Esophagus muscularis mucosa (tissue), 4 donors: ENCODE measurements around the gene ELOVL6. TPM values are rescaled to one million over a fixed set of nuclear protein-coding genes. Genes with fewer than 3 reads are reported as not detected.
A peak's percentile ranks its signal among the peaks of the same experiment; 100 is the strongest.

ENCODE experiments used
- DNase-seq: peaks from one replicate; pipeline ENCODE4 v3.0.0-alpha.2; 2017; ENCODE audit errors: extremely low spot score
- H3K27ac ChIP-seq, 4 donors: fragments of 200-600 bp; sonication (generic); replicated peaks in 1 of 4; 1 replicate in 3 of 4; 2 replicates in 1 of 4; pipeline ENCODE4 v1.5.1; 2016 to 2019; ENCODE audit warnings: mild to moderate bottlenecking in 1 of 4
- H3K27me3 ChIP-seq, 4 donors: fragments of 200-600 bp; sonication (generic); one replicate each; pipeline versions ENCODE4 v1.5.1 to v1.6.0; 2016 to 2019
- H3K36me3 ChIP-seq, 4 donors: fragments of 200-600 bp; sonication (generic); one replicate each; pipeline ENCODE4 v1.5.1; 2016 to 2019
- H3K4me1 ChIP-seq, 4 donors: fragments of 200-600 bp; sonication (generic); one replicate each; pipeline ENCODE4 v1.5.1; 2016 to 2019
- H3K4me3 ChIP-seq, 4 donors: fragments of 200-600 bp; sonication (generic); 1 replicate in 2 of 4; 2 replicates in 2 of 4; pipeline ENCODE4 v1.5.1; 2016 to 2019; ENCODE audit warnings: mild to moderate bottlenecking in 4 of 4, moderate library complexity in 1 of 4
- H3K9me3 ChIP-seq, 4 donors: fragments of 200-600 bp; sonication (generic); 1 replicate in 3 of 4; 2 replicates in 1 of 4; pipeline ENCODE4 v1.5.1; 2016 to 2019
- CTCF ChIP-seq, 3 experiments: fragments of 200-600 bp in 2 of 3; fragments of 450-650 bp in 1 of 3; sonication (generic) in 2 of 3; IDR thresholded peaks; one replicate each; pipeline ENCODE4 v1.5.1; 2017 to 2019; ENCODE audit warnings: antibody characterized with exemption in 3 of 3, mild to moderate bottlenecking in 2 of 3, moderate library complexity in 1 of 3
- EP300 ChIP-seq: sonication (generic); formaldehyde crosslinking; IDR thresholded peaks from one replicate; pipeline ENCODE4 v1.6.1; 2017; ENCODE audit warnings: antibody characterized with exemption
- POLR2A ChIP-seq: fragments of 450-650 bp; IDR thresholded peaks from one replicate; pipeline ENCODE4 v1.6.1; 2017; ENCODE audit warnings: antibody characterized with exemption, moderate library complexity, mild to moderate bottlenecking, low read depth
- POLR2AphosphoS5 ChIP-seq, 2 donors: sonication (generic); formaldehyde crosslinking; IDR thresholded peaks; one replicate each; pipeline ENCODE4 v1.6.1; 2017; ENCODE audit warnings: antibody characterized with exemption in 2 of 2
- WGBS: methylation state at CpG from one replicate; pipeline ENCODE4 v1.1.5; 2018; 5-methylcytosine and 5-hydroxymethylcytosine counted together
- intact Hi-C: fragments of 100-400 bp; cut with DNase I; formaldehyde crosslinking; loops from one replicate; pipeline ENCODE4 v1.15.1; 2023
- total RNA-seq, 4 donors: library from RNA; depleted of rRNA; stranded (reverse); fragments of >200 nt; gene quantifications; one replicate each; pipeline versions ENCODE4 v1.1.0 to v1.2.1, GENCODE V29; 2016

ELOVL6 gene
- total RNA-seq, 4 donors from 2014 or later, result 1.7 to 3.1 (median 2.3) TPM

DNA sequence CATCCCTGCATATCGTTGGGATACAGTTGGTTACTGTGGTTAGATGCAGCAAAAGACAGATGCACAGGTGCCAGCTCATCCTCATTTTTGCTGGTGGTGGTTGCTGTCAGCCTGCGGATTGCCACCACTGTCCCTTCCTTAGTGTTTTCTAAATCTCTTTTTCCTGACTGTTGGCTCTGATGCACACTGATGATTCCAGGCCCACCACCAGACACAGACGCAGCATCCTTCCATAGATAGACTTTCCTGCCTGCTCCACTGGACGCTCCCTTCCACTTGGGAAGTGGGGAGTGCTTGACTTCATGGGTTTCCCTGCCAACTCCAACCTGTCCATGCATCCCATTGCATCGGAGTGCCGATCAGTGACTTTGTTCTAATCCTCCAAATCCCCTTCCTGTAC is 184.2 kb downstream of the ELOVL6 start:
- no peaks in the 10 kb centered on the region for H3K4me1 ChIP-seq
- intact Hi-C loops, result no loop called here
- 95% methylated on average over 6 of the region's 6 CpGs for WGBS

DNA sequence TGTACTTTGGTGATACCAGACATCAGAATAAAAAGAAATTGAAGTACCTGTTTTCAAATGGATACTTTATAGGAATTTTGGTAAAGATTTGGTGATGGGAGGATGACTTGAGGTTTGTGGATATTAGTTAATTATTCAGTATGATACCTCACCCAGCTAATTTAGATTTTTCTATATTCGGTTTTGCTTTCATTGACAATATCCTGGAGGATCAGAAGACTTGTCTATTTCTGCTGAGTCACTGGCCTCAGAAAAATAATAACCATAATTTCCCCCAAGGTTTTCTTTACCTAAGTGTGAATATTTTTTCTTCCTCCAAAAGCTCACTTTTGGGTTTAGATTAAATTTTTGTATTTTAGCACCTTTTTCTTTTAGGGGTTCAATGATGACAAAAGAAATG is 185.5 kb downstream of the ELOVL6 start:
- intact Hi-C loops, result no loop called here
- Histone ChIP-seq H3K9me3 (no peaks in the 10 kb centered on the region), H3K4me1 (no peaks in the 10 kb centered on the region), H3K27me3 (no peaks in the 10 kb centered on the region), H3K27ac (no peak overlapping the region), H3K4me3 (no peak overlapping the region), H3K36me3 (no peaks in the 10 kb centered on the region)
- TF ChIP-seq CTCF (IDR thresholded peaks at IDR 0.05) (no peak), EP300 (no peak), POLR2AphosphoS5 (IDR thresholded peaks at IDR 0.05) (no peak)
- DNase-seq, result no peak
- 64% methylated on average over 1 of the region's 1 CpG for WGBS

More for the DNA sequence above, 184.2 kb downstream of the ELOVL6 start:
- peak; percentile 75 for DNase-seq
- H3K27me3 ChIP-seq, result no peaks in the 10 kb centered on the region
- H3K9me3 ChIP-seq, result no peaks in the 10 kb centered on the region
- no peaks in the 10 kb centered on the region for H3K36me3 ChIP-seq
- TF ChIP-seq EP300, result no peak
- no peak for TF ChIP-seq POLR2A
- no peak for TF ChIP-seq POLR2AphosphoS5 (IDR thresholded peaks at IDR 0.05)
- no peak for TF ChIP-seq CTCF (IDR thresholded peaks at IDR 0.05)
- no peak overlapping the region for H3K4me3 ChIP-seq
- no peak overlapping the region for H3K27ac ChIP-seq

DNA sequence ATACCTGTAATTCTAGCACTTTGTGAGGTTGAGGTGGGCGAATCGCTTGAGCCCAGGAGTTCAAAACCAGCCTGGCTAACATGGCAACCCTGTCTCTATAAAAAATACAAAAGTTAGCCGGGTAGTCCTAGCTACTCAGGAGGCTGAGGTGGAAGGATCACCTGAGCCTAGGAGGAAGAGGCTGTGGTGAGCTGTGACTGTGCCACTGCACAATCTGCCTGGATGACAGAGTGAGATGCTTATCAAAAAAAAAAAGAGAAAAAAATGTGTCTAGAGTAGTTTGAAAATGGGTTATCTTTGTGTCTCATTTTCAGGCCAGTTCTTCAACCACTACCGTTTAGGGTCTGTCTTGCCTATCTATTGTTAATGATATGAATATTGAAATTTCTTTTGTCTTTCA is 187.6 kb downstream of the ELOVL6 start:
- intact Hi-C loops, result no loop called here
- H3K27me3 ChIP-seq, result no peaks in the 10 kb centered on the region
- DNase-seq, result no peak
- TF ChIP-seq CTCF (IDR thresholded peaks at IDR 0.05) (no peak), EP300 (no peak)
- H3K4me3 ChIP-seq, result no peak overlapping the region
- no peak overlapping the region for H3K27ac ChIP-seq
- no peaks in the 10 kb centered on the region for H3K9me3 ChIP-seq
- H3K36me3 ChIP-seq, result no peaks in the 10 kb centered on the region
- H3K4me1 ChIP-seq, result no peaks in the 10 kb centered on the region
- WGBS, result 92% methylated on average over 4 of the region's 4 CpGs

GRCh38 chr4:110009550-110009949 is 188.9 kb downstream of the ELOVL6 start:
- 89% methylated on average over 2 of the region's 2 CpGs for WGBS

More at GRCh38 chr4:110009550-110009949, 188.9 kb downstream of the ELOVL6 start:
- no peak overlapping the region for H3K4me3 ChIP-seq
- no peak for TF ChIP-seq POLR2A
- no peak for TF ChIP-seq POLR2AphosphoS5 (IDR thresholded peaks at IDR 0.05)
- TF ChIP-seq EP300, result no peak
- TF ChIP-seq CTCF (IDR thresholded peaks at IDR 0.05), result no peak
- H3K4me1 ChIP-seq, result no peaks in the 10 kb centered on the region
- no peak for DNase-seq
- no peak overlapping the region for H3K27ac ChIP-seq
- no peaks in the 10 kb centered on the region for H3K9me3 ChIP-seq
- no peaks in the 10 kb centered on the region for H3K27me3 ChIP-seq
- H3K36me3 ChIP-seq, result no peaks in the 10 kb centered on the region
- intact Hi-C loops, result no loop called here
